Activated CD4-positive, alpha-beta T cell treated with anti-CD3 and anti-CD28 coated beads for 36 hours (primary cell): ENCODE results near the gene LIN54. TPM values are rescaled to one million over a fixed set of nuclear protein-coding genes. Genes with fewer than 3 reads are reported as not detected.
"Not testable (repeated sequence)": the region's sequence is repeated elsewhere in the genome, so short reads cannot be mapped to it uniquely, and the experiment has no call there.

Experiments used
- ATAC-seq: fragments of 200-7000 bp; cut with Tn5 transposase; one replicate; pipeline ENCODE4 v1.10.0; 2021; ENCODE audit warnings: mild to moderate bottlenecking, moderate library complexity
- CTCF ChIA-PET: fragments of 350-600 bp; sonication (Branson Sonifier 250); formaldehyde crosslinking; loops from one replicate; lab custom pipeline; 2021; ENCODE audit warnings: antibody characterized with exemption; lab: Charles Lee
- POLR2A ChIA-PET: fragments of 350-600 bp; sonication (Branson Sonifier 250); formaldehyde crosslinking; loops from one replicate; lab custom pipeline; 2021; ENCODE audit warnings: antibody characterized with exemption, inconsistent platforms; lab: Charles Lee
- DNase-seq: peaks from one replicate; pipeline ENCODE4 v3.0.0-alpha.2; 2020
- H3K27ac Mint-ChIP-seq: one replicate; pipeline ENCODE4 v1.8.0; 2021; ENCODE audit warnings: mixed read lengths
- H3K27me3 Mint-ChIP-seq: one replicate; pipeline ENCODE4 v1.8.0; 2021; ENCODE audit warnings: mixed read lengths
- H3K36me3 Mint-ChIP-seq: one replicate; pipeline ENCODE4 v1.8.0; 2021; ENCODE audit warnings: low read depth, mixed read lengths
- H3K4me1 Mint-ChIP-seq: one replicate; pipeline ENCODE4 v1.8.0; 2021; ENCODE audit warnings: mixed read lengths
- H3K4me3 Mint-ChIP-seq: one replicate; pipeline ENCODE4 v1.8.0; 2021; ENCODE audit warnings: mild to moderate bottlenecking, moderate library complexity, mixed read lengths
- H3K9me3 Mint-ChIP-seq: one replicate; pipeline ENCODE4 v1.8.0; 2021; ENCODE audit warnings: low read depth, mixed read lengths
- intact Hi-C, 2 experiments: fragments of 100-400 bp; cut with DNase I in 1 of 2; cut with micrococcal nuclease in 1 of 2; formaldehyde crosslinking; loops; one replicate each; pipeline versions ENCODE4 v1.14.2 to v1.15.1; 2022 to 2024; cut with DNase I, micrococcal nuclease
- total RNA-seq, 2 experiments: library from RNA; stranded (reverse); gene quantifications; one replicate each; pipeline ENCODE4 v1.2.3, GENCODE V29; 2021

Gene LIN54
- total RNA-seq, 2 experiments from 2014 or later: 23.5 to 31.7 TPM

- ATAC-seq (peak; percentile 3), DNase-seq (peak; percentile 68)
- Mint-ChIP-seq H3K4me1 (peaks cover 37% of the 10 kb centered on the region), H3K27me3 (no peaks in the 10 kb centered on the region), H3K9me3 (no peaks in the 10 kb centered on the region), H3K36me3 (peaks cover 6% of the 10 kb centered on the region), H3K4me3 (peak overlapping the region; percentile 99), H3K27ac (peak overlapping the region; percentile 93)
- POLR2A ChIA-PET: interaction anchor here (0.7 to 2.9 kb wide), 5 partner anchors 23 to 583 kb away, joined by 4 to 34 read pairs (median 5); partner anchors contain the start of gene COPS4
- CTCF ChIA-PET: interaction anchor here (0.6 to 4.2 kb wide), 10 partner anchors 9 to 194 kb away, joined by 3 to 28 read pairs (median 3); partner anchors contain the start of gene COPS4
- intact Hi-C loops: loop anchor here (1.0 to 10.0 kb wide), 12 partner anchors 22 to 727 kb away; partner anchors contain the start of genes ENOPH1 (in 2 of the 2), HNRNPDL (in 2 of the 2), COQ2 (in 1 of the 2) and HELQ (in 1 of the 2)
Measured at GRCh38 chr4:83012200-83012686, 1.6 kb upstream of the LIN54 start.

GRCh38 chr4:83011689-83012199 is 1.1 kb upstream of the LIN54 start:
- intact Hi-C loops: loop anchor here (1.0 to 10.0 kb wide), 12 partner anchors 23 to 727 kb away; partner anchors contain the start of genes ENOPH1 (in 2 of the 2), HNRNPDL (in 2 of the 2), COQ2 (in 1 of the 2) and HELQ (in 1 of the 2)
- CTCF ChIA-PET: interaction anchor here (0.9 to 4.2 kb wide), 12 partner anchors 8 to 213 kb away, joined by 3 to 28 read pairs (median 3); partner anchors contain the start of genes COPS4 and SCD5
- Mint-ChIP-seq H3K9me3 (no peaks in the 10 kb centered on the region), H3K36me3 (peaks cover 6% of the 10 kb centered on the region), H3K27me3 (no peaks in the 10 kb centered on the region), H3K4me1 (peaks cover 37% of the 10 kb centered on the region), H3K4me3 (peak overlapping the region; percentile 99), H3K27ac (peak overlapping the region; percentile 93)
- POLR2A ChIA-PET: interaction anchor here (0.7 to 2.9 kb wide), 6 partner anchors 23 to 111 kb away, joined by 3 to 34 read pairs (median 5); partner anchors contain the start of genes COPS4 and THAP9
- no peak for DNase-seq
- peak; percentile 1 for ATAC-seq

GRCh38 chr4:83010111-83010521 is 507 bp downstream of the LIN54 start:
- Mint-ChIP-seq H3K9me3 (no peaks in the 10 kb centered on the region), H3K4me1 (peaks cover 46% of the 10 kb centered on the region), H3K27ac (peak overlapping the region; percentile 92), H3K27me3 (no peaks in the 10 kb centered on the region), H3K4me3 (peak overlapping the region; percentile 99), H3K36me3 (peaks cover 6% of the 10 kb centered on the region)
- ChIA-PET CTCF (interaction anchor here (2.8 to 4.2 kb wide), 2 partner anchors 25 to 27 kb away, joined by 8 to 28 read pairs; partner anchors contain the start of gene COPS4), POLR2A (interaction anchor here (0.5 to 2.9 kb wide), 3 partner anchors 25 to 193 kb away, joined by 5 to 34 read pairs (median 8); partner anchors contain the start of genes COPS4 and THAP9)
- intact Hi-C loops: loop anchor here (1.0 to 10.0 kb wide), 5 partner anchors 110 to 725 kb away; partner anchors contain the start of genes COQ2 (in 1 of the 2), ENOPH1 (in 1 of the 2), HELQ (in 1 of the 2) and HNRNPDL (in 1 of the 2)
- ATAC-seq: no peak
- no peak for DNase-seq

GRCh38 chr4:83009529-83009928 is 1.1 kb downstream of the LIN54 start:
- Mint-ChIP-seq H3K9me3 (no peaks in the 10 kb centered on the region), H3K27ac (peak overlapping the region; percentile 92), H3K36me3 (peaks cover 6% of the 10 kb centered on the region), H3K4me1 (peaks cover 46% of the 10 kb centered on the region), H3K27me3 (no peaks in the 10 kb centered on the region), H3K4me3 (peak overlapping the region; percentile 99)
- ATAC-seq: no peak
- ChIA-PET POLR2A (interaction anchor here (0.5 to 2.9 kb wide), 2 partner anchors 26 to 37 kb away, joined by 3 to 34 read pairs; partner anchors contain the start of gene COPS4), CTCF (interaction anchor here (1.2 to 2.8 kb wide), 3 partner anchors 26 to 271 kb away, joined by 3 to 8 read pairs (median 6); partner anchors contain the start of gene COPS4)
- intact Hi-C loops: no loop called here
- no peak for DNase-seq

- H3K36me3 Mint-ChIP-seq, ATAC-seq, H3K9me3 Mint-ChIP-seq, DNase-seq, H3K27ac Mint-ChIP-seq, H3K27me3 Mint-ChIP-seq, H3K4me3 Mint-ChIP-seq, intact Hi-C loops: not testable (repeated sequence)
- CTCF ChIA-PET: interaction anchor here (0.6 to 1.2 kb wide), 4 partner anchors 9 to 416 kb away, joined by 3 to 4 read pairs (median 3); no protein-coding TSS in a partner anchor
- peaks cover 27% of the 10 kb centered on the region for H3K4me1 Mint-ChIP-seq
- POLR2A ChIA-PET: interaction anchor here (0.6 kb wide), 1 partner anchor 36 kb away, joined by 4 read pairs; no protein-coding TSS in a partner anchor
Measured at GRCh38 chr4:83003044-83003791, 7.4 kb downstream of the LIN54 start.

GRCh38 chr4:83002329-83002728 is 8.3 kb downstream of the LIN54 start:
- intact Hi-C loops: no loop called here
- Mint-ChIP-seq H3K4me1 (peaks cover 19% of the 10 kb centered on the region), H3K27ac (no peak overlapping the region), H3K27me3 (no peaks in the 10 kb centered on the region), H3K4me3 (no peak overlapping the region), H3K36me3 (peaks cover 4% of the 10 kb centered on the region), H3K9me3 (no peaks in the 10 kb centered on the region)
- no peak for DNase-seq
- POLR2A ChIA-PET: no interaction called here
- CTCF ChIA-PET: interaction anchor here (1.0 kb wide), 1 partner anchor 30 kb away, joined by 3 read pairs; no protein-coding TSS in a partner anchor
- ATAC-seq: no peak

GRCh38 chr4:82998898-82999297 is 11.7 kb downstream of the LIN54 start:
- no peak overlapping the region for H3K27ac Mint-ChIP-seq
- no peaks in the 10 kb centered on the region for H3K9me3 Mint-ChIP-seq
- H3K36me3 Mint-ChIP-seq: peaks cover 4% of the 10 kb centered on the region
- peaks cover 9% of the 10 kb centered on the region for H3K4me1 Mint-ChIP-seq
- ATAC-seq: no peak
- ChIA-PET POLR2A (no interaction called here), CTCF (no interaction called here)
- H3K27me3 Mint-ChIP-seq: no peaks in the 10 kb centered on the region
- DNase-seq: no peak
- no peak overlapping the region for H3K4me3 Mint-ChIP-seq
- intact Hi-C loops: no loop called here

- ChIA-PET CTCF (no interaction called here), POLR2A (no interaction called here)
- DNase-seq (no peak), ATAC-seq (no peak)
- Mint-ChIP-seq H3K36me3 (no peaks in the 10 kb centered on the region), H3K27ac (no peak overlapping the region), H3K4me1 (peaks cover 10% of the 10 kb centered on the region), H3K27me3 (no peaks in the 10 kb centered on the region), H3K4me3 (no peak overlapping the region), H3K9me3 (no peaks in the 10 kb centered on the region)
- intact Hi-C loops: no loop called here
Measured at GRCh38 chr4:82994834-82995233, 15.8 kb downstream of the LIN54 start.

GRCh38 chr4:82989575-82990429 is 20.8 kb downstream of the LIN54 start:
- DNase-seq (peak; percentile 28), ATAC-seq (peak; percentile 80)
- H3K27me3 Mint-ChIP-seq: no peaks in the 10 kb centered on the region
- intact Hi-C loops: no loop called here
- peak overlapping the region; percentile 6 for H3K27ac Mint-ChIP-seq
- CTCF ChIA-PET: interaction anchor here (0.8 kb wide), 1 partner anchor 284 kb away, joined by 5 read pairs; no protein-coding TSS in a partner anchor
- peaks cover 16% of the 10 kb centered on the region for H3K4me1 Mint-ChIP-seq
- peaks cover 9% of the 10 kb centered on the region for H3K36me3 Mint-ChIP-seq
- POLR2A ChIA-PET: interaction anchor here (0.8 to 1.0 kb wide), 2 partner anchors 89 to 104 kb away, joined by 3 to 5 read pairs; partner anchors contain the start of gene THAP9
- H3K9me3 Mint-ChIP-seq: no peaks in the 10 kb centered on the region
- peak overlapping the region; percentile 3 for H3K4me3 Mint-ChIP-seq

- DNase-seq: no peak
- POLR2A ChIA-PET: interaction anchor here (1.0 kb wide), 1 partner anchor 88 kb away, joined by 3 read pairs; the partner anchor contains the start of gene THAP9
- CTCF ChIA-PET: no interaction called here
Measured at GRCh38 chr4:82988323-82988832, 22.2 kb downstream of the LIN54 start.

More at GRCh38 chr4:82988323-82988832, 22.2 kb downstream of the LIN54 start:
- no peaks in the 10 kb centered on the region for H3K27me3 Mint-ChIP-seq
- H3K4me3 Mint-ChIP-seq: no peak overlapping the region
- H3K9me3 Mint-ChIP-seq: no peaks in the 10 kb centered on the region
- peaks cover 17% of the 10 kb centered on the region for H3K36me3 Mint-ChIP-seq
- ATAC-seq: no peak
- peaks cover 20% of the 10 kb centered on the region for H3K4me1 Mint-ChIP-seq
- H3K27ac Mint-ChIP-seq: no peak overlapping the region
- intact Hi-C loops: no loop called here
